Measurements from ENCODE around the gene GPAT2. TPM values are rescaled to one million over a fixed set of nuclear protein-coding genes. Genes with fewer than 3 reads are reported as not detected.

Gene GPAT2
- polyA plus RNA-seq, 1 donor = 5.6 TPM

Other genes starting within 250 kb of the GPAT2 start
- gene ANKRD36C, start 43.1 kb downstream of the GPAT2 start, polyA plus RNA-seq (ENCODE audit: insufficient read length) = 30.7 TPM
- gene ADRA2B, start 81.7 kb upstream of the GPAT2 start, polyA plus RNA-seq (ENCODE audit: insufficient read length) = 2.1 TPM
- gene ASTL, start 103.6 kb upstream of the GPAT2 start, polyA plus RNA-seq (ENCODE audit: insufficient read length) = not detected
- 3.6 TPM for gene DUSP2, start 110.5 kb upstream of the GPAT2 start, polyA plus RNA-seq (ENCODE audit: insufficient read length)
- 105 TPM for gene STARD7, start 173.9 kb upstream of the GPAT2 start, polyA plus RNA-seq (ENCODE audit: insufficient read length)
- gene TMEM127, start 231.1 kb upstream of the GPAT2 start, polyA plus RNA-seq (ENCODE audit: insufficient read length) = 24.6 TPM
- gene CIAO1, start 231.3 kb upstream of the GPAT2 start, polyA plus RNA-seq (ENCODE audit: insufficient read length) = 42.5 TPM